Keratinocyte (primary cell): ENCODE results near the gene ARMS2. TPM values are rescaled to one million over a fixed set of nuclear protein-coding genes. Genes with fewer than 3 reads are reported as not detected.

Source experiments
- DNase-seq: peaks from one replicate; pipeline ENCODE4 v3.0.0-alpha.2; 2011; ENCODE audit warnings: low read depth, missing footprints, low spot score
- FAIRE-seq: peaks from 2 replicates; lab custom pipeline; 2011; peaks lifted over from hg19 to GRCh38; lab: Jason Lieb, UNC
- H2AFZ ChIP-seq: 2 replicates; pipeline ENCODE4 v1.6.0; 2012; ENCODE audit warnings: low read length, control low read depth, inconsistent platforms; ENCODE audit not compliant: control insufficient read depth
- H3K27ac ChIP-seq: 2 replicates; pipeline ENCODE4 v1.5.1; 2011; ENCODE audit warnings: low read length; ENCODE audit not compliant: control insufficient read depth, insufficient read depth
- H3K27me3 ChIP-seq: 3 replicates; pipeline ENCODE4 v1.6.0; 2011; ENCODE audit warnings: low read length; ENCODE audit not compliant: control insufficient read depth, insufficient read depth; ENCODE audit errors: extremely low read depth
- H3K36me3 ChIP-seq, 2 experiments: 2 replicates in 1 of 2; 3 replicates in 1 of 2; pipeline ENCODE4 v1.5.1; 2011; ENCODE audit warnings: low read length in 2 of 2, mild to moderate bottlenecking in 1 of 2; ENCODE audit not compliant: control insufficient read depth in 2 of 2, insufficient read depth in 2 of 2; ENCODE audit errors: extremely low read depth in 1 of 2
- H3K4me1 ChIP-seq: 3 replicates; pipeline ENCODE4 v1.5.1; 2011; ENCODE audit warnings: low read length; ENCODE audit not compliant: control insufficient read depth, insufficient read depth; ENCODE audit errors: extremely low read depth
- H3K4me2 ChIP-seq: 3 replicates; pipeline ENCODE4 v1.6.0; 2011; ENCODE audit warnings: low read depth, low read length; ENCODE audit not compliant: control insufficient read depth, insufficient read depth; ENCODE audit errors: extremely low read depth
- H3K4me3 ChIP-seq, 3 experiments: fragments of 200-600 bp in 1 of 3; sonication (generic) in 1 of 3; 2 replicates in 2 of 3; 3 replicates in 1 of 3; pipeline ENCODE4 v1.5.1; 2011 to 2016; ENCODE audit warnings: low read length in 3 of 3, mild to moderate bottlenecking in 3 of 3, control low read depth in 2 of 3, inconsistent platforms in 1 of 3, low read depth in 1 of 3, mixed read lengths in 1 of 3, mixed run types in 1 of 3, moderate library complexity in 1 of 3; ENCODE audit not compliant: control insufficient read depth in 2 of 3, insufficient read depth in 2 of 3; ENCODE audit errors: extremely low read depth in 1 of 3
- H3K79me2 ChIP-seq: 2 replicates; pipeline ENCODE4 v1.6.0; 2012; ENCODE audit warnings: low read length; ENCODE audit not compliant: control insufficient read depth, insufficient read depth
- H3K9ac ChIP-seq: 3 replicates; pipeline ENCODE4 v1.6.0; 2011; ENCODE audit warnings: low read length; ENCODE audit not compliant: control insufficient read depth, insufficient read depth; ENCODE audit errors: extremely low read depth
- H3K9me1 ChIP-seq: 3 replicates; pipeline ENCODE4 v1.6.0; 2011; ENCODE audit warnings: low read length; ENCODE audit not compliant: control insufficient read depth, insufficient read depth; ENCODE audit errors: extremely low read depth
- H3K9me3 ChIP-seq: 2 replicates; pipeline ENCODE4 v1.5.1; 2012; ENCODE audit warnings: low read depth, low read length; ENCODE audit not compliant: control insufficient read depth
- H4K20me1 ChIP-seq: 3 replicates; pipeline ENCODE4 v1.6.0; 2011; ENCODE audit warnings: low read length; ENCODE audit not compliant: control insufficient read depth, insufficient read depth; ENCODE audit errors: extremely low read depth
- CTCF ChIP-seq, 3 experiments: IDR thresholded peaks in 1 of 3; conservative IDR thresholded peaks in 1 of 3; optimal IDR thresholded peaks in 1 of 3; 2 replicates in 2 of 3; 3 replicates in 1 of 3; pipeline versions ENCODE3 to v1.5.1; 2011; ENCODE audit warnings: low read length in 3 of 3, mild to moderate bottlenecking in 3 of 3, moderate library complexity in 2 of 3, control low read depth in 1 of 3, inconsistent platforms in 1 of 3; ENCODE audit not compliant: insufficient read depth in 2 of 3; ENCODE audit errors: extremely low read depth in 1 of 3
- EZH2 ChIP-seq: IDR thresholded peaks from one replicate; pipeline ENCODE4 v1.6.1; 2012; ENCODE audit warnings: inconsistent platforms, mild to moderate bottlenecking, low read length, moderate library complexity
- dilution Hi-C: fragments of 300-500 bp; cut with MboI; formaldehyde crosslinking; loops from one replicate; pipeline ENCODE4 v1.7.0; 2020; ENCODE audit warnings: low sequenced_read_pairs; ENCODE audit not compliant: extremely low pct_ligation_motif_present
- polyA plus RNA-seq, 5 experiments: library from polyadenylated mRNA; depleted of rRNA in 3 of 5; stranded (reverse) in 3 of 5; stranded (forward) in 1 of 5; unstranded in 1 of 5; fragments of >200 nt; gene quantifications; 1 replicate in 1 of 5; 2 replicates in 3 of 5; 3 replicates in 1 of 5; pipeline versions ENCODE4 v1.2.1 to v1.2.3, GENCODE V29; 2011 to 2012; ENCODE audit warnings: missing spikeins in 2 of 5, low read depth in 1 of 5, low replicate concordance in 1 of 5

Gene ARMS2
- polyA plus RNA-seq, 1 donor (not counting 4 experiments of a cell fraction or from before 2014, with no cell fraction given), result 0.08 TPM

DNA sequence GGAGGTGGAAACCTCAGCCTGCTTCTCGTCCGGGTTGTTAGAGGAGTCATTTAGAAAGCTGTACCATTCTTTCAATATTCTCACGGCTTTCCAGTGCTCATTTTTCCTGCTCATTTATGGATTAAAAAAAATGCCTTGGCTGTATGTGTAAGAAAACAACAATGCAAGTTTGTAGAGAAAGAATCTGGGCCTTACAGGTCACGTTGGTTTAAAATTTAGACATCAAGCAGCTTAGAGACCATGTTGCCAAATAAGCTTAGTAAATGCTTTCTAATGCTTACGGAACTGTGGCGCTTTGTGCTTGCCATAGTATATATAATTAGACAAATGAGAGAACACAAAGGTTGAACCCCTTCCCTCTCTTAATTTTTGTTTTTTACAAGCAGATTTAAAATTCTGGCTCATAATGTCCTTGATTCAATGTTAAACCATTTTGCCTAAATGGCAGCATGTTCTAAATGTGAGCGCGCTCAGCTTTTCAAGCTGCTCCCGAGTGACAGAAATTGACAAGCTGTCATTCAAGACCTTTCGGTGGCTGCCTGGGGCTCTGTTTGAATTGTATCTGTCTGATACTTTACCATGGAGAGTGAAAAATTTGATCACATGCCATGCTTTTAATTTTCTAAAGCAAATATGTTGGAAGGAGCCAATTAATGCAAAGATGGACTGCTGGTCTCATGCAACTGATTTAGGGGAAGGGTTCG lies 1.1 kb downstream of the ARMS2 start:
- Histone ChIP-seq H3K9me3 (no peaks in the 10 kb centered on the region), H3K4me3 (no peak overlapping the region), H3K4me2 (no peak overlapping the region), H3K27me3 (no peaks in the 10 kb centered on the region), H2AFZ (no peak overlapping the region), H3K27ac (no peak overlapping the region), H3K36me3 (no peaks in the 10 kb centered on the region), H3K9me1 (no peaks in the 10 kb centered on the region), H4K20me1 (no peaks in the 10 kb centered on the region), H3K4me1 (peaks cover 2% of the 10 kb centered on the region), H3K9ac (no peak overlapping the region), H3K79me2 (no peaks in the 10 kb centered on the region)
- DNase-seq (no peak), FAIRE-seq (no peak)
- dilution Hi-C loops, result no loop called here
- TF ChIP-seq EZH2 (no peak), CTCF (optimal IDR thresholded peaks at IDR 0.05 in 1 of 3, IDR thresholded peaks at IDR 0.05 in 1 of 3, conservative IDR thresholded peaks at IDR 0.05 in 1 of 3; ENCODE audit: extremely low read depth in 1 of 3, insufficient read depth in 2 of 3, low read length in 3 of 3) (no peak)

GRCh38 chr10:122457934-122458333 lies 3.5 kb downstream of the ARMS2 start:
- peaks cover 4% of the 10 kb centered on the region for H3K4me1 ChIP-seq
- H3K36me3 ChIP-seq, result no peaks in the 10 kb centered on the region
- H3K4me3 ChIP-seq, result no peak overlapping the region
- H3K27me3 ChIP-seq, result no peaks in the 10 kb centered on the region
- H3K79me2 ChIP-seq, result peaks cover 12% of the 10 kb centered on the region
- H3K9me3 ChIP-seq, result no peaks in the 10 kb centered on the region
- no peak overlapping the region for H3K9ac ChIP-seq
- TF ChIP-seq CTCF (optimal IDR thresholded peaks at IDR 0.05 in 1 of 3, IDR thresholded peaks at IDR 0.05 in 1 of 3, conservative IDR thresholded peaks at IDR 0.05 in 1 of 3; ENCODE audit: extremely low read depth in 1 of 3, insufficient read depth in 2 of 3, low read length in 3 of 3) (no peak), EZH2 (no peak)
- no peak overlapping the region for H2AFZ ChIP-seq
- H3K9me1 ChIP-seq, result no peaks in the 10 kb centered on the region
- no peaks in the 10 kb centered on the region for H4K20me1 ChIP-seq
- DNase-seq (no peak), FAIRE-seq (no peak)
- dilution Hi-C loops, result no loop called here
- H3K4me2 ChIP-seq, result no peak overlapping the region
- H3K27ac ChIP-seq, result no peak overlapping the region
